Measurements from ENCODE around the gene HOXD12. TPM values are rescaled to one million over a fixed set of nuclear protein-coding genes. Genes with fewer than 3 reads are reported as not detected.
A peak's percentile ranks its signal among the peaks of the same experiment; 100 is the strongest.

The HOXD12 gene
- total RNA-seq, 2 donors from 2014 or later, result not detected

DNA sequence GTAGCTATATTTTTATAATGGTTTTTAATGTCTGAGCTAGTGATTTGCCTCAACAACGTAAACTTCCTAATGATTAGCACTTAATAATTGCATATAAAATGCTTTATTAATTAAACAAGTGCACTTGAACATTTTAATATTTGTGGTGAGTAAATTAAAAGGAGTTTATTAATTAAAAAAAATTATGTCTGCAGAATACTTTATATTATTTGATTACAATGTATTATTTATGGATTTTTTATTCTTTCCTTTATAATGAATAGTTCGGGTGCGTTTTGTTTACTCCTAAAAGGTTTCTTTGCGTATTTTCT lies 32.2 kb downstream of the HOXD12 start:
- ATAC-seq (replicated peaks), result no peak
- H3K4me3 Mint-ChIP-seq, result peak overlapping the region; percentile 75
- peaks cover 75% of the 10 kb centered on the region for H3K27me3 Mint-ChIP-seq
- H3K9me3 Mint-ChIP-seq, result no peaks in the 10 kb centered on the region
- peaks cover 4% of the 10 kb centered on the region for H3K4me1 Mint-ChIP-seq
- H3K27ac Mint-ChIP-seq, result no peak overlapping the region
- H3K36me3 Mint-ChIP-seq (ENCODE audit: low read depth), result peaks cover 29% of the 10 kb centered on the region

DNA sequence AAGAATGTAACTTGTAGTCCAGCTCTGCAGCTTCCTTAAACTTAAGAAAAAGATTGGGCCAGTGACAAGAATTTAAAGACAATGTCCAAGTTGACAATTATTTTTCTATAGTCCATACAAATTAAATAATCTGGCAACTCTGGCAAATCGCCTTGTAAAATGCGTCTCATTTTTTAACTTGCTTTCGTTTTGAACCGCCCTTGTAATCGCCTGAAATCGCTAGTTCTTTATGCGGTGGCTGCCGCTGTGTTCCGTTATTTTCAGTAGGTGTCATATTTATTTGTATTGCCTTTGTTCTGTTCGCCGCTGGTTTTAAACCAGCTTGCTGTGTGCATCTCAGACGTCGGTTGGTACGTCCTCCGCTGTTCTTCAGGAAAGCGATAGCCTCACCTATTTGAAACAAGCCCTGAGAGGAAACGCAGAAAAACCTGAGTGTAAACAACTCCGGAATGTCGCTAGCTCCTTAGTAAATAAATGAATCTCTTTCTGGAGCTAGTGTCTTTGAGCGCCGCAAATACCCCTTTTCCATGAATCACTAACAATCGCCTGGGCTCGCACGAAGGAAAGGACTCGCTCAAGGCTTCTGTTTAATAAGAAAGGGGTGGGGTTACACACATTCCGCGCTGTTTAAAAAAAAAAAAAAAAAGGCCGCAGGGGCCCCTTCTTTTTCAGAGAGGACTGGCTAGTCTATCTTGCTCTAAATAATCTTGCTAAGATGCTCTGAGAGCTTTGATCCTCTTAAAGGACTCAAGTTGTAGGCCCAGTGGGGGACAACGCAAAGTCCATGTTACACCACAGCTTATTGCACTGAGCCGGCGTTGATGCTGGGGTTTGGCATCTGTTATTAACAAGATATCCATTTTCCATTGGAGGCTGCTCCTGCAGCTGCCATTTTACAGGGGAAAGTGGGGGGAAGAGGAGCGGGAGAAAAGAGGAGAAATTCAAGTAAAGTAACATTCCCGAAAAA lies 32.9 kb downstream of the HOXD12 start:
- Mint-ChIP-seq H3K27ac (no peak overlapping the region), H3K27me3 (peaks cover 74% of the 10 kb centered on the region), H3K4me1 (peaks cover 4% of the 10 kb centered on the region), H3K36me3 (ENCODE audit: low read depth) (peaks cover 29% of the 10 kb centered on the region), H3K4me3 (peak overlapping the region; percentile 75), H3K9me3 (no peaks in the 10 kb centered on the region)
- ATAC-seq (replicated peaks), result no peak

DNA sequence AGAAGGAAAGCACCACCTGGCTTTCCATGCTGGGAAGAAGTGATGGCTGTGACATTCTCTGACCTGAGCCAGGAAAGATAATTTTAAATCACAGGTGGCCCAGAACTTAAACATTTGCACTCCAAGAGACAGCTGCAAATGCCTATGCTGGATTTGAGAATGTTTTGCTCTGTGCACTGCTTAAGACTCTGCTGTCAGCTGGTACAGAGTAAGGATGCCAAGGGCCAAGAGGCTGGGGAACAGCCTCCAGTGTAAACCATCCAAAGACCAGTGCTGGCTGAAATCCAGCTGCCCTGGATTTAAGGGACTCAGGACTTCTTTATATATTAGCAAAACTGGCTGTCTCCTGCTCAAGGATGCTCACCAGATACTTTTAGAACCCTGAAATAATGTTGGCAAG lies 33.8 kb downstream of the HOXD12 start:
- ATAC-seq (replicated peaks), result no peak
- H3K9me3 Mint-ChIP-seq, result peaks cover 2% of the 10 kb centered on the region
- H3K36me3 Mint-ChIP-seq (ENCODE audit: low read depth), result peaks cover 26% of the 10 kb centered on the region
- peaks cover 4% of the 10 kb centered on the region for H3K4me1 Mint-ChIP-seq
- no peak overlapping the region for H3K27ac Mint-ChIP-seq
- peaks cover 74% of the 10 kb centered on the region for H3K27me3 Mint-ChIP-seq
- H3K4me3 Mint-ChIP-seq, result no peak overlapping the region

GRCh38 chr2:176134035-176134434 lies 34.4 kb downstream of the HOXD12 start:
- ATAC-seq (replicated peaks), result no peak

DNA sequence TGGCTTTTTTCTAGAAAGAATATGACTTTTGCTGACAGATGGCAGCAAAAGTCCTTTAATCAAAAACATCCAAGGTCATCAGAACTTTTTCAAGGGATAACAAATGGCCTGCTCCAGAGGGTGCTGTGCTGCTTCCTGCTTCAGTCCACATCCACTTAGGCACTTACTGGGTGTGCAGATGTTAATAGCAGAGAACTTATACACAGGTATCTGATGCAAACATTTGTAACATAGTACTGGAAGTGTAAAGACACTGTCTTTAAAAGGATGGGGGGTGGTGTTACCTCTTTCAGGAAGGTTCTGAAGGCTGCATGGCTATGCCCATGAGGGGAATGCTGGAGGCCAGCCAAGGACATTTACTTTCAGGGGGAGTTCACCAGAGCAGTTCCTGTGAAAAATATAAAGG lies 35.4 kb downstream of the HOXD12 start:
- no peak for ATAC-seq (replicated peaks)
- H3K27me3 Mint-ChIP-seq, result peaks cover 81% of the 10 kb centered on the region
- H3K9me3 Mint-ChIP-seq, result peaks cover 4% of the 10 kb centered on the region
- peaks cover 4% of the 10 kb centered on the region for H3K4me1 Mint-ChIP-seq
- H3K4me3 Mint-ChIP-seq, result peak overlapping the region; percentile 40
- peaks cover 34% of the 10 kb centered on the region for H3K36me3 Mint-ChIP-seq (ENCODE audit: low read depth)
- H3K27ac Mint-ChIP-seq, result no peak overlapping the region

More at GRCh38 chr2:176134035-176134434, 34.4 kb downstream of the HOXD12 start:
- Mint-ChIP-seq H3K4me3 (no peak overlapping the region), H3K27ac (no peak overlapping the region), H3K36me3 (ENCODE audit: low read depth) (peaks cover 30% of the 10 kb centered on the region), H3K4me1 (peaks cover 4% of the 10 kb centered on the region), H3K27me3 (peaks cover 74% of the 10 kb centered on the region), H3K9me3 (peaks cover 4% of the 10 kb centered on the region)

GRCh38 chr2:176136374-176137251 lies 37.0 kb downstream of the HOXD12 start:
- H3K4me3 Mint-ChIP-seq, result no peak overlapping the region
- H3K36me3 Mint-ChIP-seq (ENCODE audit: low read depth), result peaks cover 25% of the 10 kb centered on the region
- no peak for ATAC-seq (replicated peaks)
- H3K9me3 Mint-ChIP-seq, result peaks cover 4% of the 10 kb centered on the region
- peaks cover 80% of the 10 kb centered on the region for H3K27me3 Mint-ChIP-seq
- peaks cover 4% of the 10 kb centered on the region for H3K4me1 Mint-ChIP-seq
- H3K27ac Mint-ChIP-seq, result no peak overlapping the region

DNA sequence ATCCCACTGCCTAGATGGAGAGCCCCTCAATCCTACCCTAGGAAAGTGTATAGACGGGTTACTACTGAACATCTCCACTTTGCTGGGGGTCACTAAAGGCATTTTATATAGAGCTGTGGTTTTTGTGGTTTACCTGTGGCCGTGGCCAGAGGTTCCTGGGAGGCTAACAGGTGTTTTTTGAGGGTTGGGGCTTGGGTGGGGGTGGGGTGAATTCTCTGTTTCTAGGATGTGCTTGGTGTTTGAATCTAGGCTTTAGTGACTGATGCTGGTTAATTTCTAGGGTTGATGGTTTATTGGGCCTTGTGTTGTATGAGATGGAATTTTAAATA lies 37.6 kb downstream of the HOXD12 start:
- peaks cover 23% of the 10 kb centered on the region for H3K36me3 Mint-ChIP-seq (ENCODE audit: low read depth)
- peaks cover 4% of the 10 kb centered on the region for H3K4me1 Mint-ChIP-seq
- no peak overlapping the region for H3K27ac Mint-ChIP-seq
- H3K9me3 Mint-ChIP-seq, result peaks cover 4% of the 10 kb centered on the region
- H3K27me3 Mint-ChIP-seq, result peaks cover 80% of the 10 kb centered on the region
- H3K4me3 Mint-ChIP-seq, result no peak overlapping the region
- ATAC-seq (replicated peaks), result no peak

DNA sequence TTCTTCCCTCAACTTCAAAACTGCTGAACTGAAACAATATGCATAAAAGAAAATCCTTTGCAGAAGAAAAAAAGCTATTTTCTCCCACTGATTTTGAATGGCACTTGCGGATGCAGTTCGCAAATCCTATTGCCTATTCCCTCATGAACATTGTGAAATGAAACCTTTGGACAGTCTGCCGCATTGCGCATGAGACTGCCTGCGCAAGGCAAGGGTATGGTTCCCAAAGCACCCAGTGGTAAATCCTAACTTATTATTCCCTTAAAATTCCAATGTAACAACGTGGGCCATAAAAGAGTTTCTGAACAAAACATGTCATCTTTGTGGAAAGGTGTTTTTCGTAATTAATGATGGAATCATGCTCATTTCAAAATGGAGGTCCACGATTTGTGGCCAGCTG lies 38.3 kb downstream of the HOXD12 start:
- peaks cover 19% of the 10 kb centered on the region for H3K36me3 Mint-ChIP-seq (ENCODE audit: low read depth)
- no peak overlapping the region for H3K4me3 Mint-ChIP-seq
- no peak for ATAC-seq (replicated peaks)
- peaks cover 4% of the 10 kb centered on the region for H3K9me3 Mint-ChIP-seq
- H3K4me1 Mint-ChIP-seq, result no peaks in the 10 kb centered on the region
- H3K27me3 Mint-ChIP-seq, result peaks cover 77% of the 10 kb centered on the region
- H3K27ac Mint-ChIP-seq, result no peak overlapping the region

GRCh38 chr2:176138526-176138922 lies 38.9 kb downstream of the HOXD12 start:
- Mint-ChIP-seq H3K36me3 (ENCODE audit: low read depth) (peaks cover 19% of the 10 kb centered on the region), H3K9me3 (peaks cover 4% of the 10 kb centered on the region), H3K4me3 (peak overlapping the region; percentile 10), H3K27me3 (peaks cover 78% of the 10 kb centered on the region), H3K4me1 (no peaks in the 10 kb centered on the region), H3K27ac (no peak overlapping the region)
- ATAC-seq (replicated peaks), result no peak

DNA sequence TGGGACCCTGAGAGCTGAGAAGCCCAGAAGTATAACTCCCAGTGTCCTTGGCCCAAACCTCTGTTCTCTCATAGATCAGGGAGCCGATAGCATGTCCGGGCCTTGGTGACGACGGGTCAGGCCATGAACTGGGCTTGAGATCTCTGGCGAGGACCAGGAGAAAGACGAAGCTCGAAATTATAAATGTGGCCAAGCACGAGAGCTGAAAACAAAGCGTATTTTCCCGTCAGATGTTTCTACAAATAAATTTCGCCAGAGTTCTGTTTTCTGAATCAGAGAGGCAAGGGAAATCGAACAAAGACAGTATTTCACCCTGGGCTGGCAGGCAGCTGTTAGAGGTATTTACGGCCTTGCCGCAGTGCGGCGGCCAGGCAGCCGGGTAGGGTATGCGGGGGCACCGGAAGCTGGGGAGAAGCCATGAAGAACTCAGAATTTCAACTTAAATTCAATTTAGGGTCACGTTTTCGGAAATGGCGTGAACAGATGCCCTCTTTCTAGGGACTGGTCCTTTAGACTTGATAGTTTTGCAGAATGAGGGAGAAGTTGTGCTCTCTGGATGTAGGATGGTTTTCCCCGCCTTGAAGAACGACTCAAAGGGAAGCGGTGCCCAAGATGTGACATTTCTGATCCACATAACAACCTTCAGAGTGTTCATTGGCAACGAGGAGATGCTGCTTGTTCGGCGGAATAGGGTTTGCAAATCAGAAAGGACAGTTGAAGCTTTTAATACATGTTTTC lies 39.5 kb downstream of the HOXD12 start:
- Mint-ChIP-seq H3K36me3 (ENCODE audit: low read depth) (peaks cover 19% of the 10 kb centered on the region), H3K4me1 (no peaks in the 10 kb centered on the region), H3K9me3 (peaks cover 4% of the 10 kb centered on the region), H3K4me3 (peak overlapping the region; percentile 10), H3K27me3 (peaks cover 78% of the 10 kb centered on the region), H3K27ac (no peak overlapping the region)
- ATAC-seq (replicated peaks), result no peak

DNA sequence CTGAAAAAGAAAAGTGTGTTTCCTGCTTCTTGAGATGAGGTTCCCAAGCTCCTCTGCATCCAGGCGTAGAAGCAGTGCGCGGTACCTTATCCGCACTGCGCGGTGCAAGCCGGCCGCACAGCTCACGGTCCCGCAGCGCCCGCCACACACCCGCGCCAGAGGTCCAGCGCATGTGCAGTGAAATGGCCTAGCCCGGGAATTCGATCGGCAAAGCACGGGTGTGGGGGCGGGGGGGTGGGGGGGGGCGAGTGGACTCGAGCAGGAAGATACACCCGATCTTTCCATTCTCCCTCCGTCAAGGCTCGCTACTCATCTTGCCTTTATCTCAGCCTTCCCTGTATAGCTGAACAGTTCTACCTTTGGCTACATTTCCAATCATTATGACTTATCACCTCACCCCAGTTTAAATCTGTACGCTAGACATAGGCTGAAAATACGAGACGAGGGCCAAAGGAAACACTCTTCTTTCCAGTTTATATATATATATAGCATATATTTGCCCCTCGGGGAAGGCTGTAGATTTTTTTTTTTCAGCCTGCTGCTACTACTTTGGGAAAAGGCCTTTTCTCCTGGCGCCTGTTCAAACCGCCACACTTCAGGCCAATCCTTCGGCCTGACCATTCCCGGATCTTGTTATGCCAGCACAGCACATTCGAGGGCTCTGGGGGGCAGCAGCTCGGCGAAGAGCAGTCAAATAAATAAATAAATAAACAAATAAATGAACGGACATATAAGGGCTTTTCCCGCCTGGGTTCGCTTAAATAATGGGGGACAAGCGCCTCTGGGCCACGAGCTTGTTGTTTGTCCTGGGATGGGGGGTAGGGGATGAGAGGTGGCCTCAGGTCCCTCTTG lies 40.3 kb downstream of the HOXD12 start:
- H3K27me3 Mint-ChIP-seq, result peaks cover 76% of the 10 kb centered on the region
- H3K36me3 Mint-ChIP-seq (ENCODE audit: low read depth), result peaks cover 19% of the 10 kb centered on the region
- no peak overlapping the region for H3K27ac Mint-ChIP-seq

GRCh38 chr2:176140513-176141317 lies 41.1 kb downstream of the HOXD12 start:
- Mint-ChIP-seq H3K36me3 (ENCODE audit: low read depth) (peaks cover 15% of the 10 kb centered on the region), H3K4me3 (peak overlapping the region; percentile 8), H3K27me3 (peaks cover 74% of the 10 kb centered on the region), H3K4me1 (no peaks in the 10 kb centered on the region), H3K9me3 (peaks cover 4% of the 10 kb centered on the region), H3K27ac (no peak overlapping the region)
- ATAC-seq (replicated peaks), result peak; percentile 76

More for the DNA sequence above, 40.3 kb downstream of the HOXD12 start:
- H3K4me3 Mint-ChIP-seq, result no peak overlapping the region
- H3K9me3 Mint-ChIP-seq, result peaks cover 4% of the 10 kb centered on the region
- H3K4me1 Mint-ChIP-seq, result no peaks in the 10 kb centered on the region
- ATAC-seq (replicated peaks), result no peak

GRCh38 chr2:176142281-176142680 lies 42.7 kb downstream of the HOXD12 start:
- Mint-ChIP-seq H3K36me3 (ENCODE audit: low read depth) (peaks cover 13% of the 10 kb centered on the region), H3K27ac (no peak overlapping the region), H3K9me3 (peaks cover 4% of the 10 kb centered on the region), H3K27me3 (peaks cover 80% of the 10 kb centered on the region), H3K4me3 (no peak overlapping the region), H3K4me1 (no peaks in the 10 kb centered on the region)
- no peak for ATAC-seq (replicated peaks)
